Suprapubic skin (tissue), 4 donors: Measurements from ENCODE around the gene ARL5C.

Source experiments
- CTCF ChIP-seq, 2 donors: fragments of 200-600 bp in 1 of 2; fragments of 450-650 bp in 1 of 2; sonication (generic) in 1 of 2; IDR thresholded peaks; one replicate each; pipeline ENCODE4 v1.5.1; 2016 to 2019; ENCODE audit warnings: antibody characterized with exemption in 2 of 2, mild to moderate bottlenecking in 1 of 2, moderate library complexity in 1 of 2
- EP300 ChIP-seq: sonication (generic); formaldehyde crosslinking; IDR thresholded peaks from one replicate; pipeline ENCODE4 v1.6.1; 2017; ENCODE audit warnings: antibody characterized with exemption
- POLR2A ChIP-seq, 2 donors: fragments of 450-650 bp; IDR thresholded peaks; one replicate each; pipeline ENCODE4 v1.6.1; 2017; ENCODE audit warnings: antibody characterized with exemption in 2 of 2, mild to moderate bottlenecking in 2 of 2, moderate library complexity in 2 of 2
- POLR2AphosphoS5 ChIP-seq, 3 donors: sonication (generic); formaldehyde crosslinking; IDR thresholded peaks; one replicate each; pipeline ENCODE4 v1.6.1; 2017; ENCODE audit warnings: antibody characterized with exemption in 3 of 3

- TF ChIP-seq POLR2A (IDR thresholded peaks at IDR 0.05) (no peak), CTCF (IDR thresholded peaks at IDR 0.05) (no peak), EP300 (no peak), POLR2AphosphoS5 (IDR thresholded peaks at IDR 0.05) (no peak)
Observed at GRCh38 chr17:39132192-39132610, 33.8 kb downstream of the ARL5C start.
